GM23248 (cell line): ENCODE measurements around the gene EEPD1.

Source experiments
- EZH2 ChIP-seq: fragments of 200-600 bp; sonication (generic); IDR thresholded peaks from 2 replicates; pipeline ENCODE4 v1.6.1; 2018; ENCODE audit warnings: antibody characterized with exemption, mild to moderate bottlenecking; ENCODE audit not compliant: insufficient read depth, poor library complexity, severe bottlenecking
- EZH2phosphoT487 ChIP-seq: fragments of 200-600 bp; sonication (generic); IDR thresholded peaks from 2 replicates; pipeline ENCODE4 v1.6.1; 2018; ENCODE audit warnings: antibody characterized with exemption, moderate library complexity, mild to moderate bottlenecking, low read depth; ENCODE audit not compliant: insufficient read depth

DNA sequence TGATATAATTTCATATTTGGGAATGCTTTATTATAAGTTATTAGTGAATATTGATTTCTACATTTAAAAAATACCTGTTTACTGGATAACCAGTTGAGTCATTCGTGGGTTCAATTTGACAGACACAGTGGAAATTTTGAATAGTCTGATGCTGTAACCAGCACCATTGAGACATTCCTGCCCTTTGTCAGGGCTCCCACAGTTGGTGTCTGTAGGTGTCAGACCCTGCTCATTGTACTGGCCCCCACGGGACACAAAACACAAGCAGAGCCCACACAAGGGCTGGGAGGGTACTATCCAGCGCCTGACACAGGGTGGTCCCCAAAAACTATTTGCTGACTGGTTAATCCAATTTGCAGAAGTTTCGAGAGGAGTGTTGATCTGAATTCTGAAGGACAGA, 35.9 kb downstream of the EEPD1 start:
- TF ChIP-seq EZH2 (no peak), EZH2phosphoT487 (no peak)
